HG03135 (cell line): ENCODE data around the gene LDLRAD4.

Experiments
- ATAC-seq: cut with Tn5 transposase; IDR thresholded peaks from one replicate; pipeline ENCODE4 v1.9.1; 2021; ENCODE audit warnings: mild to moderate bottlenecking, moderate library complexity; ENCODE audit not compliant: unreplicated experiment

LDLRAD4 gene

DNA sequence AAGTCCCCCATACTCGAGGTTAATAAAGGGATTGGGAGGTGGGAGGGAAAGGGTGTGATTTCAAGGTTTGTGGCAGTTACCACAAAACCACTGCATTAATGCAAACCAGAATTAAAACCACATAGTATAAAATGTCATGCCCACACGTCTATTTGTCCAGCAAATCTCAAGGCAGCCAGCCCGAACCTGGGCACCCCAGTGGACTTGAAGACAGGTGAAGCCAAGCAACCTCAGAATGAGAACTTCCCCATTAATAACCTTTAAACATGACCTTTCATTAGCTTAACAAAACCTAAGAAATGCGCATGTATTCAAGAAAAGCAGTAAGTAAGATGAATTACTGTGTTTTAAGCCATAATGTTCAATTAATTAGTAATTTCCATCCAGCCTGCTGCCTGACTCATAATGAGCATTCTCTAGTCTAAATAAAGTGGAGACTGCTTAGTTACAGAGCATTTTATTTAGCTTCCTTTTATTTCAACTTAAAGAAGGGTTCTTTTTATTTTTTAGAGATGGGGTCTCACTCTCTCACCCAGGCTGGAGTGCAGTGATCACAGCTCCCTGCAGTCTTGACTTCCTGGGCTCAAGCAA is 278.2 kb downstream of the LDLRAD4 start:
- ATAC-seq: no peak

- ATAC-seq: no peak
Observed at GRCh38 chr18:13499803-13500202, 281.2 kb downstream of the LDLRAD4 start.

GRCh38 chr18:13500227-13500865 is 281.8 kb downstream of the LDLRAD4 start:
- ATAC-seq: no peak

GRCh38 chr18:13500869-13501542 is 282.4 kb downstream of the LDLRAD4 start:
- no peak for ATAC-seq

DNA sequence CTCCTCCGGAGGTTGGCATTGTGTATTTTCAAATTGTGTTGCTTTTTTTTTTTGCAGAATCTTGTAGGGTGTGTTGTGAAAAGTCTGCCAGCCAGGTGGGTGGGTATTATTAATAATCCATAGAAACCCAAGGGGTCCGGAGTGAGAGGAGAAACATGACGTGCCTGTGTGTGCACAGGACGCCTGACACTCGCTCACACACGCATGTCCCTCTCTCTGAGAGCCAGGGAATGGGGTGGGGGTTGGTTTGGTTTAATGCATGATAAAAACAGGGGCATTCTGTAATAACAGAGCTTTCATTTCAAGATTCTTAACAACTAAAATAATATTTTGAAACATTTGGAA is 283.0 kb downstream of the LDLRAD4 start:
- no peak for ATAC-seq

- ATAC-seq: peak; percentile 85
Observed at GRCh38 chr18:13501891-13502290, 283.3 kb downstream of the LDLRAD4 start.

DNA sequence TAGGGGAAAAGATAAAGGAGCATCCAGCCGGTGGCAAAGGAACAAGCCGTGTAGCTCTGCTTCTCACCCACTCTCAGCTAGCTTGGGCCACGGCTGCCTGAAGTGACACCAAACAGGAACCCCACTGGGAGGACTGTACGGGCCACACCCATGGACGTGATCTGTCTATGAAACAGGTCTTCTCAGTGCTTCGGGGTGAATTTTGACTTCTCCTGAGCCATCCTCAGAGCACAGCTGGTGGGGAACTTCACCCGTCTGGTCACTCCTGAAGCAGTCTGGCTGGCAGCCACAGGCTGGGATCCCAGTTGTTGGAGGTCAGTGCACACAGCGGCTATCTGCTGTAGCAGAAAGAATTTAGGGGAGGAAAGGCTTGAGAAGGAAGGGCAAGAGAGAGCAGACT is 284.0 kb downstream of the LDLRAD4 start:
- ATAC-seq: no peak

DNA sequence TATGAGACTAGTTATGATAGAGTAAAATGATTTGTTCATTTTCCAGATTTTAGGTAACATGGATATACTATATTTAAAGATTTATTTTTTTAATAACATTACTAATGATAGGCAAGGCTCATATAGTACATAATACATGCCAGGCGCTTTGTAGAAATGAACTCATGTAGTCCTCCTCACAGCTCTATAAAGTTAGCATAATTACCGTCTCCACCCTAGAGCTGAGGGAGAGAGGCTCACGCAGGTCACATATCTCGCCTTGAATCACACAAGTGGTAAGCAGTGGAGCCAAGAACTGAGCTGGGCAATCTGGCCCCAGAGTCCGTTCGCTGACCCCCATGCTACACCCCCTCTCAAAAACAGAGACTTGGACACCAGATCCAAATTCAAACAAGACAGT is 285.3 kb downstream of the LDLRAD4 start:
- ATAC-seq: no peak

- no peak for ATAC-seq
Observed at GRCh38 chr18:13505780-13506345, 287.3 kb downstream of the LDLRAD4 start.

GRCh38 chr18:13510594-13510993 is 292.0 kb downstream of the LDLRAD4 start:
- ATAC-seq: no peak

DNA sequence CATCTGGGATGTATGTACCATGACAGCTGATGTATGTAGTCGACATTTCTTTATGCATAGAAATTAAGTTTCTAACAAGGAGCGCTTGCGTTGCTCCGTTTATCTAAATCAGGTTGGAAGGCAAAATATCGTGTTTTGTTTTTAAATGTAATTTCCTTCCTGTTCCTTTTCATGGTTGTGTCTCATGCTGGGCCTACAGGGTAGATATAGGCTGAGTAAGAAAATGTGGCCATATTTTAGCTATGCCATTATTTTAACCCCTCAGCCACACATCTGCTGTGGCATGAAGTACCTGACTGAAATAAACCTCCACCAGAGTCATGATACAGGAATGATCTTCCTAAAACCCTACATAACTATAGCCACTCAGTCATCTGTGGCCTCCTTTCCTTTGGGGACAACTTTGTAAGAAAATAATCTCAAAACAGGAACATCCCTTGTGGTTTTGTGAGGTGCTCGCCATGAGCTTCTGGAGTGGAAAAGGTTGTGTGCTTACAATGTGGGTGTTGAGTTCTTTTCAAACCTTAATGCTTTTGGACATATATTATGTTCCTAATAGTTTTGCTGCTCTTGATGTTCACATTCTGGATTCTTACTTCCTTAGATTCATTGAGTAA is 293.5 kb downstream of the LDLRAD4 start:
- ATAC-seq: no peak

GRCh38 chr18:13513021-13513420 is 294.5 kb downstream of the LDLRAD4 start:
- no peak for ATAC-seq

DNA sequence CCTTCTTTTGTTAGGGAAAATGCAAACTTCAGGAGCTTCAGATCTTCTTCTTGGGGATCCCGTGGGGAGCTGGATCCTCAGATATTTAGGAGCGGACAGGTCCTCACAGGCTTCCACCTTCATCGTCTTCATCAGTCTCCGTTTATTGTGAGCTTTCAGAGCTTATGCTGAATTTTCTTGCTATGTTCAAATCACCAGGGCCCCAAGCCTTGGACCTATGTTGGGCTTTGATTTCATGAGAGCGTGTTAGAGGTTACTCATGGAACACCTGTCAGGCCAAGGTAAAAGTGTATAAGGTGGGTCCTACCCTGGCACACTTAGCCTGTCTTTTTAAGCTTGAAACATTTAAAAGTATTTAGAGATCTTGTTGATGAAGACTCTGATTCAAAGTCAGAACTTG is 294.9 kb downstream of the LDLRAD4 start:
- ATAC-seq: no peak

DNA sequence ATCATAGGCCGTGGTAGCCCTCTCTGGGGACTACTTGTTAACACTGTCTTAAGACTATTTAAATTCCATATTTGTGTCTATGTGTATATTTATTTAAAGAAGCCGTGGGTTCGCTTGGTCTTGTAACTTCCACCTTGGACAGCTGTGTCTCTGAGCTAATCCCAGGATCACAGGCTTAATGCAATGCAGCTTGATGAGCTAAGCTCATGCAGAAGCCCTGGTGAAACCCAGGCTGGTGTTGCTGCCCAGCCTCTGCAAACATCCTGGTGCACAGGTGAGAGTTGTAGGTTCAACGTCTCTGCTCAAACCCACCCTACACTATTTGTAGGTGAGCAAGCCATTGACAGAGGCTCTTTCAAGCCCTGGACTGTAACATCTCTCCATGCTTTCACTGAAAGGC is 296.0 kb downstream of the LDLRAD4 start:
- ATAC-seq: no peak

DNA sequence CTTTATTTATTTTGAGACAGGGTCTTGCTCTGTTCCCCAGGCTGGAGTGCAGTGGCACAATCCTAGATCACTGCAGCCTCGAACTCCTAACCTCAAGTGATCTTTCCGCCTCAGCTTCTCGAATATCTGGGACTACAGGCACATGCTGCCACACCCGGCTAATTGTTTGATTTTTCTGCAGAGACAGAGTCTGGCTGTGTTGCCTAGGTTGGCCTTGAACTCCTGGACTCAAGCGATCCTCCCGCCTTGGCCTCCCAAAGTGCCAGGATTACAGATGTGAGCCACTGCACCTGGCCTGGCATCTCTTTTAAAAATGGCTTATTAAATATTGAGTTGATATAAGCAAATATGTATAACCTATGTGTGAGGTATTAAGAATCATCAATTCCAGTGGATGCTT is 298.3 kb downstream of the LDLRAD4 start:
- no peak for ATAC-seq

- ATAC-seq: no peak
Observed at GRCh38 chr18:13517369-13517768, 298.8 kb downstream of the LDLRAD4 start.

- no peak for ATAC-seq
Observed at GRCh38 chr18:13518382-13518781, 299.8 kb downstream of the LDLRAD4 start.

GRCh38 chr18:13520306-13520705 is 301.7 kb downstream of the LDLRAD4 start:
- no peak for ATAC-seq

DNA sequence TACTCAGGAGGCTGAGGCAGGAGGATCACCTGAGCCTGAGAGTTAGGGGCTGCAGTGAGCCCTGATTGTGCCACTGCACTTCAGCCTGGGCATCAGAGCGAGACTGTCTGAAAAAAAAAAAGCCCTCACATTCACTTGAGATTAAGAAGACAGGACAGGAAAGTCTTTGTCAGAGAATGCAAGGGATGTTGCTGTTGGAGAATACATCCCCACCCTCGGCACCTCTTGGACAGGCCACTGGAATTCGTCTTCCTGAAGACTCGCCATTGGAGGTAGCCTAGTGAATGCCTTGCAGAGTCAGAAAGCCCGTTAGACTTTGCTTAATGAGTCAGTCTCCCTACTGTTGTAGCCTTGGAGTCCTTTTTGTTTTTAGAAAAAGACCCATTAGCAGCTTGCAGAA is 302.2 kb downstream of the LDLRAD4 start:
- no peak for ATAC-seq

DNA sequence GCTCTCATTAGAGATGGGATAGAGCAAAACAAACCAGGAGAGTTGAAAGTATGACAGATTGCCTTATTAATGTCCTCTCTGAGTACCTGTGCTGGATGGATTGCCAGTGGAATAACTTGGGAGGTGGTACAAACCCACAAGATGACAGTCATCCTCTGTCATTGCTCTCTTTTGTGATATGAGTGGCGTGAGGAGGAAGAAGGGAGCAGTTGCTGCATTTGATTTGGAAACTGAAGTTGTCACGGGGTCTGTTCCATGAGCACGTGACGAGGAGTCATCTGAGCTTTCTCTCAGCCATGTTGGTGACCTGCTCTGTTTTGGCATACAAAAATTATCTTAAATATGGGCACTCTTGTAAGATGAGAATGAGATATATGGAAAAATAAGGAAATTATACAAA is 302.9 kb downstream of the LDLRAD4 start:
- no peak for ATAC-seq

DNA sequence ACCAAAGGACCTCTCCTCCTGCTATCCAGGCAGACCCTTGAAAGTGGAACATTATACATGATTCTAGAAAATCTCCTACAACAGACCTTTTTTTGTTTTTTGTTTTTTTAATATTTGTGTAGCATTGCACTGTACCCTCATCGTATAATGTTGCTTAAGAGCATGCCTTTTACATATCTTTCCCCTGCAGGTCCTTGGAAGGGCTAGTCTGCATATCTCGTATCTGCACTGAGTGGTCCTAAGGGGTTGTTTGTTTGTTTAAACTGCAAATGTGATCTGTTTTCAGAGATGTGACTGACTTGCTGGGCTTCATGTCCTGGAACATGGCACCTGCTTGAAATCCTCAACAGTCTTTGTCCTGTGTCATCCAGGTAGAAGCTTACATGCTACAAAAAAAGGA is 303.7 kb downstream of the LDLRAD4 start:
- ATAC-seq: no peak
